ENCODE data around the gene SCTR.
A peak's percentile ranks its signal among the peaks of the same experiment; 100 is the strongest.

Gene SCTR

DNA sequence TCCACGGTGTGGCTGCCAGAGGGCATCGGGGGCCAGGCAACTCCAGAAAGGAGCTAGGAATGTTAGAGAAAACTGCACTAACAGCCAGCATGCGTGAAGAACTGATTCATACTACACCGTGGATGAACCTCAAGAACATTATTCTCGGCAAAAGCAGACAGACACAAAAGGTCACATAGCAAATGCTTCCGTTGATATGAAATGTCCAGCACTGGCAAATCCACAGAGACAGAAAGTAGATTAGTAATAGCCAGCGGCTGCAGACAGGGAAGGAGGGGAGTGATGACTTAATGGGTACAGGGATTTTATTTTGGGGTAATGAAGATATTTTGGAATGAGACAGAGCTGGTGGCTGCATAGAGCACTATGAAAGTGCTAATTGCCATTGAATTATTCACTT lies 37.4 kb downstream of the SCTR start:
- DNase-seq = no peak

GRCh38 chr2:119486196-119486827 lies 38.0 kb downstream of the SCTR start:
- no peak for DNase-seq

DNA sequence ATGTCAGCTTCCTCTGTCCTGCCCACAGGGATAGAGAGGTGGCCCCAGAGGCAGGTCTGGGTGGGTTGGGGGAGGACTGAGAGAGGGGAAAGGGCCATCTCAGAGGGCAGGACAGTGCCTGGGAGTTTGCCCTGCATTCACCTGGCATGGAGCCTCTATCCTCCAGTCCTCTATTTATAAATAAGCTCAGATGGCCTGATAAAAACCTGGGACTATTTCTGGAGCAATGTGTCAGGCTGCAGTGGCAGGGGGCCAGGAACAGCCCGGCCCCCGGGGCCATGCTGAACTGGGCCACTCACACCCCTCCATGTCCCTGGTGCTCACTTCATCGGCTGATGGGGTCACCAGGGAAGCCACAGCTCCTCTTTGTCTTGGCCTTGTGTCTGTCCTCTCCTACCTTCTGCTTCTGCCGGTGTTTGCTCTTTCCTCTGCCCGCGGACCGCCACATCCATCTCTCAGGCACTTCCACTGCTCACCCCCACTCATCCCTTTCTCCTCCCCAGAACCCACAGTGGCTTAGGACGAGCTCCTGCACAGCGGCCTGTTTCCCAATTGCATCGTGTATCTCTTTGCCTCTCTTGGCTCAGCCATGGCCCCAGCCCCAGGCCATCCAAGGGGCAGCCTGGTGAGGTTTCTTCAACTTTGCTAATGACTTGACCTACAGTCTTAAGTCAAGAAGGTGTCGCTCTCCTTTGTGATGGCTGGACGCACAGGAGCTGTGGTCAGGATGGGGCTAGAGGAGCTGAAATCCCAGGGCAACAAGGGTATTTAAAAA lies 38.8 kb downstream of the SCTR start:
- no peak for DNase-seq

GRCh38 chr2:119484834-119485233 lies 39.4 kb downstream of the SCTR start:
- no peak for DNase-seq

- no peak for DNase-seq
These were observed 40.2 kb downstream of the SCTR start for GRCh38 chr2:119483896-119484718.

GRCh38 chr2:119483395-119483753 lies 40.9 kb downstream of the SCTR start:
- no peak for DNase-seq

DNA sequence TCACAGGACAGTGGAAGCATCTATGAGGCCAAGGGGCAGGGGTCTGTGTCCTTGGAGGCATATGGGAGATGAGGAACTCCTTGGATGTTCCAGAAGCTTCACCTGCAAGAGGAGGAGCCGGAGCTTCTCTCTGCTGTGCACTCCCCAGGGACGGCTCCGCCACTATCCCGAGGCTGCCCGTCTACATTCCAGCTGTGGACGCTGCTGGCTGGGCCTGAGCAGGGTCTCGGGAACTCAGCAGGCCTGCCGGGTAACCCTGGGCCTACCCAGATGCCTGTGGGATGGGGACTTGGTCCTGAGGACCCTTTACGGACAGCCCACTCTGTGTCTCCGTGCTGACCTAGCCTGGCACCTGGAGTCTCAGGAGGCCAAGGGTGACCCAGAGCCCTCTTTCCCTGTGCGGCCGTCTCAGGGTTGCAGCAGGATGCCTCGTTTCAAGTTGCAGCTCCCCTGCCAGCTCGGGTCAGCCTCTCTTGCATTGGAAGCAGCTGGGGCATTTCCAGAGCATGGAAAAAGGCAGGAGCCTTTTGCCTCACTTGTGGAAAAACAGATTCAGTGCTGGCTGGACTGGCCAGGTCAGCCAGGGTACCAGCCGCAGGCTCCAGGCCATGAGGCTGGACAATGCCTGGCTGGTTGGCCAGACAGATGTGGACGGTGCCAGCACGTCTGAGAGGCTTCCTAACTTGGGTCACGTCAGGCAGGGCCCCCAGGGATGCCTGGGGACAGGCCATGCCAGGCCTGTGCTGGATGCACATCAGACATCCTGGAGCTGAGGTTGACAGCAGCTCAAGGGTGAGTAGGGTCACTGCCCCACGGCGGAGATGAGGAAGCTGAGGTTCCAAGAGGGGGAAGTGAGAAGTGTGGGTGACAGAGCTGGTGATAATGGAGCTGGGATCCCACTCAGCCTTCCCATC lies 41.5 kb downstream of the SCTR start:
- DNase-seq = peak; percentile 61 to 63

DNA sequence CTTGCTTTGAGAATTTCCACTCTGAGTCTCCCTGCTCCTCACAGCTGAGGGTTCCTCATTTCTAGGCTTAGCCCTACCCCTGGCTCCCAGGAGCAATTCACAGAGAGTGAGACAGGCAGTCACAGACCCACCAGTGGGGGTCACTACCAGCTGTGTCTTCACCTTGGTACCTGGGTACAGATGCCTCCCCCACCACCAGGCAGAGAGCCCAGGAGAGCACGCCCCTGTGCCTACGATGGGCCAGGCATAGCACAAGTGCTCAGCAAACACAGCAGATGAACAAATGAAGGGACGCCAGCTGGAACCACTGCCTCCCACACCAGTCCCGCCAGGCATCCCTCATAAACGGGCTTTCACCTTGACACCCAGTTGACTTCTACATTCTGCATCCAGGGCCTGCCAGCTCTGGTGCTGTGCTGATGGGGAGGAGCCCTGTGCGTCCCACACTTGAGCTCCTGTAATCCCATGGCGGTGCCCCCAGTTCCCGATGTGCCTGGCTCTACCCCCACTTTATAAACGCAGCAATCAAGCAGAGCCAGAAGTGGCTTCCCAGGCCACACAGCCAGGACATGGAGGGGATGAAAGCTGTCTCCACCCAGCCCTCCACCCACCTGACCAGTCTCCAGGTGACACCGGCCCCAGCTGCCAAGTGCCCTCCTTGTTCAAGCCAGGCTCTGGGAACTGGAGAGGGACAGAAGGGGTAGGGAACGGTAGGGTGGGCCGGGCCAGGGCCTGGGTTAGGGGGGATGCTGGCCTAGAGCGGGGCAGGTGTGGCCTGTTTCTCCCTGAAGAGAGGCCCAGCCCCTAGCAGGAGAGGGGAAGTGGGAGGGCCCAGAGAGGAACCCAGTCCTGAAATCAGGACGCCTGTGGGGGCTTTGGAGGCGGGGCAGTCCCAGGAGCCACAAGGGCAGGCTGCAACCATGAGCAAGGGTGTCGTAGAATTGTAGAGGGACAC lies 42.5 kb downstream of the SCTR start:
- no peak for DNase-seq

DNA sequence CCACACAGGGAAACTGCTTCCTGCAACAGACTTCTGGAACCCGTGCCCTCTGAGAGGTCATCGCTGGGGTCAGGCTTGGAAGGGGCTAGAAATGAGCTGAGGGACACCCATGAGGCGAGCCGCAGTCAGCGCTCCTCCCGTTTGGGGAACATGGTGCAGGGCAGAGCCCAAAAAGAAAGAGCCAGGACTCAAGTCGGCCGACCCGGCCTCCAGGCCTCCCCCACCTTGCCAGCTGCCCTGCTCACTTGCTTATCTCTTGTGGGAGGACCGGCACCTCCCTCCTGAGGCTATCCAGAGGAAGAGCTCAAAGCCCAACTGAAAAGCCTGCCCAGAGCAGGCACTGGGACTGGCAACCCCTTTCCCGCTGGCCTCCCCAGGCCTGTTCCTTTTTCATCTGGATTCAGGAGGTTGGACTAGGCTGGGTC lies 43.6 kb downstream of the SCTR start:
- no peak for DNase-seq

DNA sequence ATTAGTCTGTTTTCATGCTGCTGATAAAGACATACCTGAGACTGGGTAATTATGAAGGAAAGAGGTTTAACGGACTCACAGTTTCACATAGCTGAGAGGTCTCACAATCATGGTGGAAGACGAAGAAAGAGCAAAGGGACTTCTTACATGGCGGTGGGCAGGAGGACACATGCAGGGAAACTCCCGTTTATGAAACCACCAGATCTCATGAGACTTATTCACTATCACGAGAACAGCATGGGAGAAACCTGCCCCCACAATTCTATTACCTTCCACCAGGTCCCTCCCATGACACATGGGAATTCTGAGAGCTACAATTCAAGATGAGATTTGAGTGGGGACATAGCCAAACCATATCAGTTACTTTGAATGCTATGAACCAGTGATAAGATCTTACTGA lies 44.1 kb downstream of the SCTR start:
- peak in 1 of 2 donors; percentile 29 for DNase-seq

DNA sequence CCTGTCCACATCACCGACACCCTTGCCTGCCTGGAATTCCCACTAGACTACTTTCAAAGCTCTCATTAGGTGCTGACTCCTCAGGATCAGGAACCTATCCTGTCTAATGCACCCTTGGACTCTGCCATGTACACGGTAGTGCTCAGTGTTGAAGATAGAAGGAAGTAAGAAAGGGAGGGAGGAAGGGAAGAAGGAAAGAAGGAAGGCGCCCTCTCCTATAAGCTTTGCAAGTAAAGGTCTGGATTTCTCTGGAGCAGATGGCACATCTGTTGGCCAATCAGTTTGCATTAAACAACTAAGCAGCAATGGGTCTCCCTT lies 45.3 kb downstream of the SCTR start:
- DNase-seq = no peak

GRCh38 chr2:119478188-119478977 lies 45.9 kb downstream of the SCTR start:
- no peak for DNase-seq

DNA sequence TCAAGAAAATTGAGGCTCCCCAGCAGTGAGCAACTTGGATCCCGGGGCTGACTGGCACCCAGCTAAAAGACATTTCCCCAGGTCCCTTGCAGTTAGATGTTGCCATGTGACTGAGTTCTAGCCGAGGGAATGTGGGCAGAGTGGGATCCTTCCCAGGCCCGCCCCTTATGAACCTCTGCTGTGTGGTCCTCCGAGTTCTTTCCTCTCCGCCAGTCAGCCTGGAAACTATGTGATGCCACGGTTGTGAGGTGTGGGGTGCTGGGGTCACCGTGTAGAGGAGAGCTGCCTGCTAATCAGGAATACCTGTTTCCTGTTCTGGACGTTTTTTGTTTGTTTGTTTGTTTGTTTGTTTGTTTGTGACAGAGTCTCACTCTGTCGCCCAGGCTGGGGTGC lies 47.2 kb downstream of the SCTR start:
- no peak for DNase-seq

- DNase-seq = peak; percentile 15 to 70
These were observed 47.8 kb downstream of the SCTR start for GRCh38 chr2:119476301-119477112.

- no peak for DNase-seq
These were observed 48.4 kb downstream of the SCTR start for GRCh38 chr2:119475857-119476244.

DNA sequence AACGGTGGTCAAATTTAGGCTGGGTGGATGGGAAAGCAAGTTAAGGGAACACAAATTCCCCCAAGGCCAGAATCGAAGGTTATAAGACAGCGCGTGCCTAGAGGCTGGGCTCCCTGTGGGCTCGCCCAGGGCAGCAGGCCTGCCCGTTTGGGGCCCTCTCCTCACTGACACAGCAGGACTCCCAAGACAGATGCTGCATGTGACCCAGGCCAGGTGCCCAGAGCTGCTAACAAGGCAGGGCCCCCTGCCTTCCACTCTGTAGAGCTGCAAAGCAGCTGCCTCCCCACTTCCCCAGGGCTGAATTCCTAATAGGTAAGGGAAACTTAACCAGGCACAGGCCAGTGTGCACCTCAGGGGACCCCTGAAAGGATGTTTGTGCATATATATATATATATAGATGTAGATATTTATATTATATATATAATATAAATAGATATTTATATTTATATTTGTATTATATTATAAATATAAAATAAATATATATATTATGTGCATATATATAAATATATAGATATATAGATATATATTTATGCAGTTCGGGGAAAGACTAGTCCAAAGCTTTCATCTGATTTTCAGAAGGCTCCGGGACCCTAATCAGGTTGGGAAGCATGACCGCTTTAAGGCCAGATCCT lies 48.9 kb downstream of the SCTR start:
- no peak for DNase-seq

DNA sequence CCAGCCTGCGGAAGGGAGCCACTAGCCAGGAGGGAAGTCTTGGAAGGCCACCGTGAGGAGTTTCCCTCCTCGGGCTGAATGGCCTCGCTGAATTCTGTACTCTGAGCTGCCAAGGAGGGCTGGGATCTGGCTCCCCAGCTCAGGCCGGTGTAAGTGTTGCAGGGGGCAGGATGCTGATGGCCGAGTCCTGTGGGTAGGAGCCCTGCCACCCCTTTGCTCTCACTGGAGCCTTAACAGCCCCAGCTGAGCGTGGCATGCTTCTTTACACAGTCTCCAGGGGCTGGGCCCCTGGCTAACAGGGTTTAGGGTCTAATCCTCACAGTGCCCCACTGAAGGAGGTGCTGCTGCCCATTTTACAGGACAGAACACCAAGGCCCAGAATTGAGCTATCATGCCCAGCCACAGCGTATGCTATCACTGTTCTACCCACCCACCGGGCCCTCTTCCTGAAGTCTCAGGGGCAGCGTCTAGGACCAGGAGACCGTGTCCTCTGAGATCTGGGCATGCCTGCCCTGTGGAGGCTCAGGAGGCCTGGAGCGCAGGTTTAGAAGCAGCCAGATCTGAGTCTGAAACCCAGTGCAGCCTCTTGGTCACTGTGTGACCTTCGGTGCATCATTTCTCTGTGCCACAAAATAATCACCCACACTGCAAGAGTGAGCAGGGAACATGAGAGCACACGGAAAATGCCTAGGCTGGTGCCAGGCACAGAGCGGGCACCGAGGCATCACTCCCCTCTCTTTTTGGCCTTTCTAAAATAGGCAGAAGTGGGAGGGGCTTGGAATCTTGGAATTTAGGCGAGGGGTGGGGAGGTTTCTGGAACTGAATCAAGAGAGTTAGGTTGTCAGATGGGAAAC lies 49.7 kb downstream of the SCTR start:
- DNase-seq = no peak

- no peak for DNase-seq
These were observed 50.5 kb downstream of the SCTR start for GRCh38 chr2:119473621-119474370.

Measured in inflammatory macrophage treated with lipopolysaccharide for 1 hour (primary cell).